HG03565 (cell line): ENCODE measurements around the gene ANXA2.
"Not testable (repeated sequence)": the region's sequence is repeated elsewhere in the genome, so short reads cannot be mapped to it uniquely, and the experiment has no call there.

ENCODE experiments used
- ATAC-seq: cut with Tn5 transposase; IDR thresholded peaks from one replicate; pipeline ENCODE4 v1.9.1; 2021; ENCODE audit warnings: mild to moderate bottlenecking, moderate library complexity; ENCODE audit not compliant: unreplicated experiment

The ANXA2 gene

DNA sequence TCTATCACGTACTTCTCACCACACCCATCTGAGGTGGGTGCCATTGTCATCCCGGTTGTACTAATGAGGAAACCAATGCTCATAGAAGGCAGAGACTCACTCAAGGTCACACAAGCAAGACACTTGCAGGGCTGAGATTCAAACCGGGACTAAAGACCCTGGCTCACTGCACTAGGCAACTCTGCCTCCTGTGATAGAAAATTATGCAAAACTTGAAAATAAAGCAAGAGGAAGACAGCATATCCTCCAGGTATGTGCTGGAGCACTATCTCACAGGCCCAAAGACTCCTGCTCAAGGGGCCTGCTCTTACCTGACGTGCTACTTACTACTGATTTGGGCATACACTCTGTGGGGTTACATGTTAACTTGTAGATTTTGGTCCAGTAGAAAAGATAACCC lies 25.6 kb downstream of the ANXA2 start:
- ATAC-seq, result no peak

DNA sequence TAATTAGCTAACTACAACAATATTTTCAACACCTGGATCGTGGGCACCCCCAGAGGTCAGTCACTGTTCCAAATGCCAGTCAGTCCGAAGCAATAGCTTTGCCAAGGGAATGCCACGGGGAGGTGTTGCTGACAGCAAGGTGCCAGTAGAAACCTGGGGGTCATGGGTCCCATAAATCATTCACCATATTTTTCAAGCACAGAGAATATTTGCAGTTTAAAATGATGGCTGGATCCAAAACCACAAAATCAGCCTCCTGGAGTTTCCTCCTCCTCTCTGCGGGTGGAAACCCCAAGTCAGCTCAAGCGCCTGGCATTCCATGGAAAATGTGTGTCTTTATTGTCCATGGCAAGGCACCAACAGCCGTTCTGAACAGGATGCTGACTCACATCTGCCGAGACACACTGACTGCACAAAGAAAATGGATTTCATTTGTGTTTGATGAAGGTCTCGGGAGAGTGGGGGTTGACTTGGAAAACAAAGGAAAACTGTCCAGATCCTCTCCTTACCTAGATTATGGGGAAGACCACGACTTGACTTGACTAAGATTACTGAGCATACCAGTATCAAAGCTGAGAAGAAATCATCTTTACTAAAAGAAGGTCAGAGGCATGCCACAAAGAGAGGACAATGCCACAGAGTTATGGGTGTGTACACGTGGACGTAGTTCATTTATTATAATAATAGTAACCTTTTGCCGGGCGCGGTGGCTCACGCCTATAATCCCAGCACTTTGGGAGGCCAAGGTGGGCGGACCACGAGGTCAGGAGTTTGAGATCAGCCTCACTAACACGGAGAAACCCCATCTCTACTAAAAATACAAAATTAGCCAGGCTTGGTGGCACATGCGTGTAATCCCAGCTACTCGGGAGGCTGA lies 26.4 kb downstream of the ANXA2 start:
- no peak for ATAC-seq

DNA sequence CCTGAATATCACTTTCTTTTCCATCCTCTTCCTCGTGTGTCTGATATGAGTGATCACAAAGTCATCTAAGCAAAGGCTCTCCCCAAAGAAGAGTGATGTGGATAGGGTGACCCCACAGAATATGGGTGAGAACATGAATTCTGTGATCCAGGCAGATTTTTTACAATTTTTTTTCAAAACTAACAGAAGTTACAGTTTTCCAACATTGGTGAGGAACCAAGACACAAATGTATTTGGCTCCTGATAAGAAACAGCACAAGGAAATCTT lies 27.0 kb downstream of the ANXA2 start:
- ATAC-seq, result no peak

DNA sequence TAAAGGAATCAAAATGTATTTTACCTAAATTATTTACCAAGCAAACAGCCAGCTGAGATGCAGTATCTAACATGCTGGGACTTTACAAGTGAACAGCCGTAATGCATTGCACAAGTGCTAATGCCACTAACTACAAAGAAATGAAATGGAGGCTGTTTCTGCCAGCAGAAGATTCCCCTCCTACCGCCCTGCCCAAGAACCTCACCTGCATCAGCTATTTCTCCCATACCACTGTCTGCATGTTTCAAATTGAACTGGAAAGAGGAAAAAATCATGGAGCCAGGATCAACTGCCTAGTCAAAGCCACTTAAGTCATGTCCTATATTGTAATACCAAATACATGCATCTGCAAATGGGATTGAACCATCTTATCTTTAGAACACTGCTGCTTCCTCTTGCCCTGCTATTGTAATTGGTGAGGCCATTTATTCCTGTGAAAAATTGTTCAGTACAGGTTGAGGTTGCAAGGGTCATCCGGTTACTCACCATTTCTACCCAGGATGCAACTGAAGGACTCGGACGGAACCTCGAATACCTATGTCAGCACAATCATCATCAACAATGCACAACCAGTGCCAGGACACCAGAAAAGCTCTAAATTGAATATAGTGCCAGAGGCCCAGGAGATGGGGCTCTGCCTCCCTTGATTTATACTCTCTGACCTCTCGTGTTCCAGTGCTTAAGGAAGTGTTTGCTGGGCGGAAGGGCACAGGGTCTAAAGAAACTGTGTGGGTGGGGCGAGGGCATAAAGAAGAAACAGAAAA lies 27.5 kb downstream of the ANXA2 start:
- no peak for ATAC-seq

DNA sequence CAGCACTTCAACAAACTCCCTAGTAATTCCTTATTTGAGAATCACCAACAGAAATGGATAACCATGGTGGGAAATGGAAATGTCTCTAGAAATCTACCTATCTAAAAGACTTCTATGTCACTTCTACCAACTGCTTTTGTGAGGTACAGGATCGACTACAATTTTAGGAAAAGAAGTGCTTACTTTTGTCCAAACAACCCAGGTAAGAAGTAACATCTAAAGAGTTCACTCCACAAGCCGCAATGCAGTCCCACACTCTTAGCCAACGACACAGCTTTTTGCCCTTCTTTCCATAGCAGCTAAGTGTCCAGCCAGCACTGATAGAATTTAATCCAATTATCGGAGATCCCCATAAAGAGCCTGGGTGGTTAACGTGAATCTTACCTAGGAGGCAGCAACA lies 28.1 kb downstream of the ANXA2 start:
- ATAC-seq, result no peak

DNA sequence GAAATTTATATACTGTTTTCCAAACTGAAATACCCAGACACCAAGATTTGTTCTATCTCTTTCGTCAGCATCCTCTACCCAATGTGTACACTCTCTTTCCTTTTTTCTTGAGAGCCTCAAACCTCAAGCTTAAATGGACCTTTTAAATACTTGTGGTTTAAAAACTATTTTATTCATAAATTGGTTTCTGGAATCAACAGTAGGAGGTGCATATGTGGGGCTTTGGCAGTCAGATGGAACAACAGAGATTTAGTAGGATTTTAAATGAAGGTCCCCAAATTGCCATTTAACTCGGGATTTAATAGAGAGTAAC lies 33.2 kb downstream of the ANXA2 start:
- ATAC-seq, result no peak

DNA sequence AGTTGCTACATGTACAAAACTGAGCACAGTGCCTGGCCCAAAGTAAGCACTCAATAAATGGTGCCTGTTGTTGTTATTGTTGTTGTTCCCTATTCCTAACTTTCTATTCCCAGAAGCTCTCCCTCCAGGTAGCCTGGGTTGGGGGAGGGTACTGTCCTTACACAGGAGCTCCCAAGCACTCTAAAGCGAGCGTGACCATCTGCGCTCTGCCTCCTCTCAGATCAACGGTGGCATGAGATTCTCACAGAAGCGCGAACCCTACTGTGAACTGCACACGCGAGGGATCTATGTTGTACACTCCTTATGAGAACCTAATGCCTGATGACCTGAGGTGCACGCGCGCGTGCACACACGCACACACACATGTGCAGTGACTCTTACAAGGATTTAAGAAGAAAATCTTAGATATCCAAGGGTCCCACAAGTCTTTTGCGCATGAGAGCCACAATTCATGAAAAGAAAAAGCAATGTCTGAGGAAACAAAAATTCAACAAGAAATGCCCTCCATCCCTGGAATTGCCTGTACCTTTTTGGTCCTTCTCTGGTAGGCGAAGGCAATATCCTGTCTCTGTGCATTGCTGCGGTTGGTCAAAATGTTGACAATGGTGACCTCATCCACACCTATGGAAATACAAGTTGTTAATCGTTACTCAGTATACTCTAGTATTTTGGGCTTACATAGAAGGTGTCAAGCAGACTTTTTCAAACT lies 33.7 kb downstream of the ANXA2 start:
- no peak for ATAC-seq

DNA sequence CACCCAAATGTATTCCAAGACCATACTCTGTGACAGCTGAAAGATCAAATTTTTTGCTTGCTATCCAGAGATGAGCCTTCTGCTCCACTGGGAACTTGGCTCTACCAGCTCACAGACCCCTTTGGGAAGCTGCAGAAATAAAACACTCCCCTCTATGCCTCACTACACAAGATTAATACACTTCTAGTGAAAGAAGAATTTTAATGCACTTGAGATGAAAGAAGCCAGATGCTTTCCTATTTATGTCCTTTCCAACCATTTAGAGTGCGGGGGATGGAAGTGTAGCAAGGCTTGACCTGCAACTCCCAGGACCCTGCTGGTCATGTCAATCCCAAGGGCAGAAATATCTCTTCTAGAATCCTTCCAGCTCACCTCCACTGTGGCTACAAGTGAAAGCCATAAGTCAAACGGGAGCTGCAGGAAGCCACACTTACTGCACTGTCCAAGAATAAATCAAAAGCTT lies 34.7 kb downstream of the ANXA2 start:
- no peak for ATAC-seq

DNA sequence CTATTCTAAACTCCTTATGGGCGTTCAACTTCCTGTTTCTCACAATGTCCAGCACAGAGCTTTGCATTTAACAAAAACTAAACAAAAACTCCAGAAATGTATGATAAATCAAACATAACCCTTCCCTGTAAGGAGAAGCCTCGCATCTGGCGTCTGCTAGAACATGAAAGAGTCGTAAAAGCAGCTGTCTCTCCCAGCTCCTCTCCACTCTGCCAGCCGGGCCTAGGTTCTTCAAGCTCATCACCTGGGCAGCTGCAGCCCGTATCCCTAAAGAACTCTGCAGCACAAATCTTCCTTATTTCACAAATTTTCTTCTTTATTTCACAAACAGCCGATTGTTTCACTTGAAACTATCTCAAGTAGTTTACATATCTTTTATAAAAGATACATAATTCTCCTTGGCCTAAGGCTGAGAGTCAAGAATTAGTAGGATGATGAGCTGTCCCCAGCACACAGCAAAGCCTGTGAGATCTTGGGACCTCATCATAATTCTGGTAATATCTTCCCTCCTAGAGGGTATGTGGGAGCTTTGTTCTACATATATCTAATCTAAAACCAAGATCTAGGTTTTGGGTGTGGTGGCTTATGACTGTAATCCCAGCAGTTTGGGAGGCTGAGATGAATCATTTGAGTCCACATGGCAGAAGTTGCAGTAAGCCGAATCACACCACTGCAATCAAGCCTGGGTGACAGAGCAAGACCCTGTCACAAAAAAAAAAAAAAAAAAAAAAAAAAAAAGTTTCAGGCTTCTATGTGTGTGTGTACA lies 35.3 kb downstream of the ANXA2 start:
- no peak for ATAC-seq

DNA sequence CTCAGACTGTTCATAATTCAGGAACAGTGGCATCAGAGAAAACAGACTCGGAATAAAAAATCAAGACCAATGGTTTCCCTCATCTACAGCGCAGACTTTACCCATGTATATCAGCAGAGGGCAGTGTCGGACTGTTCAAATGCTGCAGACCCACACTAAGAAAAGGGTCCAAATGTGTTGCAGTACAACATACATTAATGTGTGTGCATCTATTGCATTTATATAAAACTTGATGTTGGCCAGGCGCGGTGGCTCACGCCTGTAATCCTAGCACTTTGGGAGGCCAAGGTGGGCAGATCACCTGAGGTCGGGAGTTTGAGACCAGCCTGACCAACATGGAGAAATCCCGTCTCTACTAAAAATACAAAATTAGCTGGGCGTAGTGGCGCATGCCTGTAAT lies 38.0 kb downstream of the ANXA2 start:
- ATAC-seq, result not testable (repeated sequence)

DNA sequence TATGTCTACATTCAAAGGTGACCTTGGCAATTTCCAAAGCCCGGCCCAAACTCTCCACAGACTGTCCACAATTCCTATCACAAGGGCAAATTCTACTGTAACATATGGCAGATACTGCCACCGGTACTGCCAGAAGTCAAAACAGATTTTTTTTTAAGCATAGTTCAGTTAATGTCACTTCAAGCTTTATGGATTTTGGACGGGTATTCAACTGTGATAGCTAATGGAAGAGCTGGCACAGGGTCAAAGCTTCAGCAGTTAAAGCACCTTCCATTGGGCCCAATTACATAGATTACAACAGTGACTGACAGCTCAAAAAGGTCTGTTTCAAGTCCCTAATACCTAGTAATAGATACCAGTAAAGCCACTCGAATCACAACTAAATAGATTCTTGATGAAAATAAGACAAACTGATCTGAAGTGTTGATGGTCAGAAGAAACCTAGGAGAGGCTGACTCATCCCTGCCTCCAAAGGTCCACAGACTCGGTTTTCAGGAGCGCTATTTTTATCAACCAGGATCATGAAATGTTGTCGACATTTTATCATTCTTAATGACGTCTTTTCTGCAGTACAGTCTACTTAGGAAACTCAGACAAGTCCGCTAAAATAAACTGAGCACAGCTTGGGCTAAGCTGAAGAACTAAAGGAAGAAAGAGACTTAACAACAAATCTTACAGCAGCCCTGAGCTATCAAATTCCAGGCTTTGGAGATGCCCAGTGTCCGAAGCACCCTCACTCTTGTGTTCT lies 38.7 kb downstream of the ANXA2 start:
- ATAC-seq, result no peak

DNA sequence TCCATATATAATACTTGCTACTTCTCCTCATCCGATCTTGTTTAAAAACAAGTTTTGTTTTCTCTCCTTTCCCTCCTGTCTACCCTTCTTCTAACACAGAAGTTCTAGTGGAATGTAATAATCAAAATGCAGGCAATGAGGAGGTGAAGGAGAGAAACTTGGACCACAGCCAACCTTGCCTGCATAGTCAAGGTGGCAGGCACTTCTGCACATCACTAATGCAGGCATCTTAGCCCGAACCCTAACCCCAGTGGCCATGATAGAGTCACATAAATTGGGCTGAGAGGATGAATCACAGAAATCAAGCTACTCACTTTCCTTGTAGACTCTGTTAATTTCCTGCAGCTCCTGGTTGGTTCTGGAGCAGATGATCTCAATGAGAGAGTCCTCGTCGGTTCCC lies 41.0 kb downstream of the ANXA2 start:
- ATAC-seq, result no peak

DNA sequence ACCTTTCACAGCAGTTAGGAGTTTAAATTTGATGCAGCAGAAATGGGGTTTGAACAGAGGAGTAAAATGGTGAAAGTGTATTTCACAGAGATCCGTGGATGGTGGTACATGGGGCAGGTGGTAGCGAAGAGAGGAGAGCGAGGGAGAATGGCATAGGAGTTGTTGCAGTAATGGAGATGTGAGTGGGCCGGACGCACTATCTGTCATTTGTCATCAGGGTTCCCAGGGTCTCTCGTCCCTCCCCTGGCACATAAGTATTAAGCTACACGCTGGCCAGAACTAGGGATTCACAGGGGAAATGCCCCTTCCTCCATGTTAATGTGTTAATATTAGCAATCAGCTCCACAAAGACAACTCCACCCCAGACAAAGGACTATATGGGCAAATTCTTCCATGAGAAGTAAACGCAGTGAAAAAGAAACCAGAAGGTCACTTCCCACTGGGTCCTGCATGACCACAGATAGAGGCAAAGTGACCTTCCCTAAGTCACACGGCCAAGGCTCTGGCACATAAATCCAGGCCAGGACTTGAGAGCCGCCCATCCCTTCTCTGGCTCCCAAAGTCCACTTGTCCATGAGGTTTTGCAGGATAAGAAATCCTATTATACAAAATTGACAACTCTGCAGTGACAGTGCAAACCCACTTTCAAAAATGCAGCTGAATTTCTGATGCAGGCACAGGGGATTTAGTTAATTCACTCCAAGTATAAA lies 42.5 kb downstream of the ANXA2 start:
- no peak for ATAC-seq

DNA sequence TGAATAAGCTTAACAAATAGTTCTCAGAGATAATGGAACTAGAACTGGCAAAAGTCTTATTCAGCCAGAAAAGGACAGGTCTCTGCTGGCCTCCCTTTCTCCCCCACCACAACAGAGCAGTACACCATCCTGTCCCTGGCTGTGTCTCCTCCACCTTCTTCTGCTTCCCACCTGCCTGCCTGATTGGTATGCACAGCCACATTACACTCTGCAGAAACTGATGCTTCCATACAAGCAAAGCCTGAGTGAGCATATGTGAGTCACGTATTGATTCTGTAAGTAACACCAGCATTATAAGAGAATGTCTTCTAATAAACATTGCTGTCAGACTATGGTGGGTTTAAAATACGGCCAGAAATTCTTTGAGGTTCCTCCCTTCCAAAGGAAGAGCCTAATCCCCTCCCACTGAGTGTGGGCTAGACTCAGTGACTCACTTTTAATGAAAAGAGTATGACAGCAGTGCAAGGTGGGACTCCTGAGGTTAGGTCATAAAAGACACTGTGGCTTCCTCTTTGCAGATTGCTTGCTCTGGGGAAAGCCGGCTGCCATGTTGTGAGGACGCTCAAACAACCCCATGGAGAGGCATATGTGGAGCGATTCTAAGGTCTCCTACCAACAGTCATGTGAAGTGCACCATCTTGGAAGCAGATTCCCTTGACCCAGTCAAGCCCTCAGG lies 44.4 kb downstream of the ANXA2 start:
- ATAC-seq, result no peak

DNA sequence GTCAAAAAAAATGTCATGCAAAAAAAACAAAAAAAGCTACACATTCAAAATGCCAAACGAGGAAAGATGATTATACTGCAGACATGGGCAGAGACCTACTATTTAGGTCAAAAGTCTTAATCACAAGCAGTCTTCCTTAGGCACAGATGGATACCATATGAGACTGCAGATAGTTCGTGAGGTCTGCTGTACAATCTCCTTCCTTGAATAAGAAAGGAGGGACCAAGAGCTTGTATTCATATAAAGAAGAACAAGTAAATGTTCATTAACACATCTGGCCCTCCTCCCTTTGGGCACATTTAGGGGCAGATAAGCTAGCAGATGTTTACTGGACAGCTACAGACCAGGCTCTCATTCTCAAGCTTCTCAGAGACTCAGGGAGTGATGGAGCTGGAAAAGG lies 45.3 kb downstream of the ANXA2 start:
- ATAC-seq, result no peak

DNA sequence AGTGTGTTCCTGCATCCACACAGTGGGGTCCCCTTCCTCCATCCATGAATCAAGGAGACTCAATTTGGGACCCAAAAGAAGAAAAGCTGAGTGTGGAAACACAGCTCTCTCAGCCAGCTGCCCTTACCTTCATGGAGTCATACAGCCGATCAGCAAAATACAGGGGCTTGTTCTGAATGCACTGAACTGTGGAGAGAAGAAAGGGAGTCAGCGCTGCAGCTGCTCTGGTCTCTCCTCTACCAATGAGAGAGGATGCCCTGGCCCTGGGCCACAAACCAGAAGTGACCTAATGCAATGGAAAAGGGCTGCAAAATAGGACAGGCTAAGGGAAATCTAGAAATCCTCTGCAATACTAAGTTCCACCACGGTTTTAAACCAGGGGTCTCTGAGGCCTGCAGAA lies 46.7 kb downstream of the ANXA2 start:
- no peak for ATAC-seq

DNA sequence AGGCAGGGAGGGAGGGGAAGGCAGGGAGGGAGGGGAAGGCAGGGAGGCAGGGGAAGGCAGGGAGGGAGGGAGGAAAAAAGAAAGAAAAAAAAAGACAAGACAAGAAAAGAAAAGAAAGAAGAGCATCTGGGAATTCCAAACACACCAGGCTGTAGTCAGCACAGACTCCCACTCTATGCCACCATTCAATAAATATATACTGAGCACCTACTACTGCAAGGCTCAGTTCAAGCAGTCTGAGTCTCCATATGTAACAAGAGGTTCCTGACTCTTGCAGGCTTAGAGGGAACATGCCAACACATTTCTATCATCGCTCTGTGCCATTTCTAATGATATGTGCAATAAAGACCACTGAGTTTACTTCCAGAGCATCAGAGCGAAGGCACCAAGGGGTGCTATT lies 47.7 kb downstream of the ANXA2 start:
- no peak for ATAC-seq

DNA sequence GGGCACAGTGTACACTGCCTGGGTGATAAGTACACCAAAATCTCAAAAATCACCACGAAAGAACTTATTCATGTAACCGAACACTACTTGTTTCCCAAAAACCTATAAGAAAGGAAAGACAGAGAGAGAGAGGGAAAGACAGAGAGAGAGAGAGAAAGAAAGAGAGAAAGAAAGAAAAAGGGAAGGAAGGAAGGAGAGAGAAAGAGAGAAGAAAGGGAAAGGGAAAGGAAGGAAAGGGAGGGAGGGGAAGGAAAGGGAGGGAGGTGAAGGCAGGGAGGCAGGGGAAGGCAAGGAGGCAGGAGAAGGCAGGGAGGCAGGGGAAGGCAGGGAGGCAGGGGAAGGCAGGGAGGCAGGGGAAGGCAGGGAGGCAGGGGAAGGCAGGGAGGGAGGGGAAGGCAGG lies 48.2 kb downstream of the ANXA2 start:
- ATAC-seq, result no peak

DNA sequence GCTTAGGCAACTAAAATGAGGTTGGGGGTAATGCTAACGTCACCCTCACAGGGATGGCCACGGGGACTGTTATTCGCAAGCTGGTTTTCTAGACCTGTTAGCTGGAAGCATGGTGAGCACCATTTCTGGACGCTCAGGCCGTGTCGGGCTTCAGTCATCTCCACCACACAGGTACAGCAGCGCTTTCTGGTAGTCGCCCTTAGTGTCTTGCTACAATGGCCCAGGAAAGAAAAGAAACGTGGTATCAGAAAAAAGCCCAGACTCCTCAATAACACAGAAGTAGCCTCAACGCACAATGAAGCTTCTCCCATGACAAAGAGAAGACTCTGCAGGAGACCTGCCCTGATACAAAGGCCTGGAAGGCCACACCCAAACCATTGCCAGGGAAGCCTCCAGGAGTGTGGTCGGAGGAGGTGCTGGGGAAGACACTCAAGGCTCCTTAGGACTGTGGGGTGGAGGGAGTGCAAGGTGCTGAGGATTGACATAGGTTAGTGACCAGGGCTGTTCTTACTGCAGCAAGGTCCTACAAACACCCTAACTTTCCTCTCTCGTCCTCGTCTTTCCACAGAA lies 50.2 kb downstream of the ANXA2 start:
- ATAC-seq, result no peak
